Measurements from ENCODE around the gene C3orf18. TPM values are rescaled to one million over a fixed set of nuclear protein-coding genes. Genes with fewer than 3 reads are reported as not detected.

Gene C3orf18
- total RNA-seq, 1 donor from 2014 or later = 12.7 TPM

DNA sequence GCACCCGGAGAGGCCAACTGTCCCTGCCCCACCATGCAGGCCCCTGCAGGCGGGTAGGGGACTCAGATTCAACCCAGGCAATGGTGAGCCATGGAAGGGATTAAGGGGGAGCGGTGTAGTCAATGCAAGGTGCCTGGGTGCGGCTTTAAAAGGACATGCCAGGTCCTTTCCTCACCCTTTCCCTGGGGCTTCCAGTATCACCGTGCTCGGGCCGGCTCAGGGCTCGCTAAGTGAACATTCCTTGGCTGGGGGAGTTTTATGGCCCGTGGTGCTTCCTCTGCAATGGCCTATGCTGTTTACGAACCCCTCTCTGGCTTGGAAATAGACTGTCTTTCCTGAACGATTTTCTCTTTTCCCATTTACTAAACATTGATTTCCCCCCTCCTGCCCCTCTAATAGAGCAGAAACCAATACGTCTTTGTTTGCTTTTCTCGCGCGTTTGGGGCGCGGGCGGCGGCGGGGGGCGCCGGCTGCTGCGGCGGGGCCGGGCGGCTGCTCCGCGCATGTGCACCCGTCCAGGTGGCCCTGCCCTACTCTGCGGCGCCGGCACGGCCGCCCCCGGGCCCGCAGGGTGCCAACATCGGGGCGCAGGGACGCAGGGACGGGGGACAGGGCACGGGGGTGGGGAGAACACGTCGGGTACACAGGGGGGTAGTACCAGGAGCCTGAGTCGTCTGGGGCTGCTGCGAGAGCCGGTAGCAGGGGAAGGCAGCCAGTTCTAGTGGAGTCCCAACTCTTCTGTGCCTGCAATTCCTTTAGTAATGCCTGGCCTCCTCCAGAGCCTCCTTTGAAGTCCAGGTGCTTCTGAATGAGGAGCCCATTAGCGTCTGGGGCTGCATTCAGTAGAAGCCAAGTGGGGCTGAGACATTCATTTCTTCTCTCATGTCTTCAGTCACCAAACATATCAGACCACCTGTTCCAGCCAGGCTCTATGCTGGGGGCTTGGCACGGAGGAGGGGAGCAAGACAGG is 37.3 kb downstream of the C3orf18 start:
- Mint-ChIP-seq H3K36me3 (ENCODE audit: low read depth) (no peaks in the 10 kb centered on the region), H3K4me1 (peaks cover 27% of the 10 kb centered on the region), H3K4me3 (no peak overlapping the region), H3K27me3 (ENCODE audit: low read depth) (no peaks in the 10 kb centered on the region), H3K9me3 (no peaks in the 10 kb centered on the region), H3K27ac (ENCODE audit: unreplicated experiment) (peak overlapping the region; percentile 13)
- TF ChIP-seq, protein P1, sequence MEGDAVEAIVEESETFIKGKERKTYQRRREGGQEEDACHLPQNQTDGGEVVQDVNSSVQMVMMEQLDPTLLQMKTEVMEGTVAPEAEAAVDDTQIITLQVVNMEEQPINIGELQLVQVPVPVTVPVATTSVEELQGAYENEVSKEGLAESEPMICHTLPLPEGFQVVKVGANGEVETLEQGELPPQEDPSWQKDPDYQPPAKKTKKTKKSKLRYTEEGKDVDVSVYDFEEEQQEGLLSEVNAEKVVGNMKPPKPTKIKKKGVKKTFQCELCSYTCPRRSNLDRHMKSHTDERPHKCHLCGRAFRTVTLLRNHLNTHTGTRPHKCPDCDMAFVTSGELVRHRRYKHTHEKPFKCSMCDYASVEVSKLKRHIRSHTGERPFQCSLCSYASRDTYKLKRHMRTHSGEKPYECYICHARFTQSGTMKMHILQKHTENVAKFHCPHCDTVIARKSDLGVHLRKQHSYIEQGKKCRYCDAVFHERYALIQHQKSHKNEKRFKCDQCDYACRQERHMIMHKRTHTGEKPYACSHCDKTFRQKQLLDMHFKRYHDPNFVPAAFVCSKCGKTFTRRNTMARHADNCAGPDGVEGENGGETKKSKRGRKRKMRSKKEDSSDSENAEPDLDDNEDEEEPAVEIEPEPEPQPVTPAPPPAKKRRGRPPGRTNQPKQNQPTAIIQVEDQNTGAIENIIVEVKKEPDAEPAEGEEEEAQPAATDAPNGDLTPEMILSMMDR (conservative IDR thresholded peaks at IDR 0.05) = no peak
- no peak for DNase-seq (ENCODE audit: low read depth, low spot score)

DNA sequence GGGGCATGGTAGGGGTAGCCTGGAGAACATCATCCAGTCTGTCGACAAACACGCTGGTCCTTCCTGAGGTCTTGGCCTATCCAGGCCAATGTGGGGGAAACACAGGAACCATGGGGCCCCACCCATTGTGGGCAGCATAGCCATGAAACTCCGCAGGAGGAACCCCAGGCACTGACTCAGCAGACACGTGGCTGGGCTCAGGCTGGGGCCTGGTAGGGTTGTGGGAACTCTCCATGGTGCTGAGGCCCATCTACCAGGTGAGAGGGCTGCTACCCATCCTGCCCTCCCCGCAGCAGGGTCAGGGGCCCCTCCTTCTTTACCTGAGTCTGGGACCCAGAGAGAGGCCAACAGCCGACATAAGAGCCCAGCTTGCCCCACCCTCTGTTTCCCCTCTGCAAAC is 41.6 kb downstream of the C3orf18 start:
- Mint-ChIP-seq H3K4me1 (no peaks in the 10 kb centered on the region), H3K27me3 (ENCODE audit: low read depth) (peaks cover 7% of the 10 kb centered on the region), H3K27ac (ENCODE audit: unreplicated experiment) (no peak overlapping the region), H3K36me3 (ENCODE audit: low read depth) (no peaks in the 10 kb centered on the region), H3K4me3 (no peak overlapping the region), H3K9me3 (no peaks in the 10 kb centered on the region)
- TF ChIP-seq, protein P1 (conservative IDR thresholded peaks at IDR 0.05) = no peak
- DNase-seq (ENCODE audit: low read depth, low spot score) = no peak

DNA sequence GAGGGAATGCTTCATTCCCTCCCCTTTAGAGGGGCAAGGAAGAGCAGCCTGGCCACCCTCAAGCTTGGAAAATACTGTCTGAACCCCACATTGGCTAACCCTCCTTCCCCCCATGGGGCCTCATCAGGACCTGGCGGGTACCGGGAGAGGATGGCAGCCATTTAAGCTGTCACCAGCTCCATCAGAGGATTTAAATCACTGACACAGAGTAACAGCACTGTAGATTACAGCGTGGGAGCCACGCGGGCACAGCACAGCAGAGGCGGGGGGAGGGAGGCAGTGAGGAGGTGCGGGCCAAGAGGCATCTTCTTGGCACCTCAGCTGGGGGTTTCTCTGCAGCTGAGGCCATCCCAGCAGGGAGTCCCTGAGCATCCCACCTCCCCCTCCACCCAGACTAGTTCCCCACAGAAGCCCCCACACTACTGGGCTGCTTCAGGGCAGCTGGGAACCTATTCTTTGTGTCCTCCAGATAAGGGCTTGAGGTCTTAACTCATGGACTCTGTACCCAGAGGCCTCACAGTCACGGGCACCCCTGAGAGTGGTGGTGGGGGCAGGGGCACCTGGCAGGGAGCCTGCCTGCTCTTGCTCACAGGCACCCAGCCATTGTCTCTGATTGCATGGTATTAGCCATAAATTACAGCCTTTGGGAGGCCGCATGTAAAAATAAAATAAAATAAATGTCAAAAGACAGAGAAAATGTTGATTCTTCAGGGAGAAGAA is 42.2 kb downstream of the C3orf18 start:
- no peak overlapping the region for H3K27ac Mint-ChIP-seq (ENCODE audit: unreplicated experiment)
- H3K9me3 Mint-ChIP-seq = no peaks in the 10 kb centered on the region
- no peak overlapping the region for H3K4me3 Mint-ChIP-seq
- peaks cover 11% of the 10 kb centered on the region for H3K27me3 Mint-ChIP-seq (ENCODE audit: low read depth)
- DNase-seq (ENCODE audit: low read depth, low spot score) = no peak
- H3K36me3 Mint-ChIP-seq (ENCODE audit: low read depth) = no peaks in the 10 kb centered on the region
- TF ChIP-seq, protein P1 (conservative IDR thresholded peaks at IDR 0.05) = no peak
- H3K4me1 Mint-ChIP-seq = peaks cover 3% of the 10 kb centered on the region

DNA sequence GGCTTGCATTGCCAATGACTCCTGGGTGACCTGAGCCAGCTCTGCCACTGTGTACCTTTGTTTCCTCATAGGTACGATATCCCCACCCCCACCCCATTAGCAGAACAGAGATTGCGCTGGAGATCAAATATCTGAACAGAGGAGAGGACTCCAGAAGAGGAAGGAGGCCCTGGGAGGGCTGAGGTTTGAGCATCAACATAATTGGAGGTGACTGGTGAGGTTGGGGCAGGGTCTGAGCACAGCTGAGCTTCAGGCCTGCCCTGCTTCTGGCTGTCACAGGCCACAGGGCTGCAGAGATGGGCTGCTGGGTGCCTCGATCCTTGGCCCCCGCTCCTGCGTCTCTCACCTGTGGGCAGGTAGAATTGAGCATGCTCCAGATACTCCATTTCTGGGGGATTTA is 42.8 kb downstream of the C3orf18 start:
- H3K4me3 Mint-ChIP-seq = no peak overlapping the region
- H3K9me3 Mint-ChIP-seq = no peaks in the 10 kb centered on the region
- no peak overlapping the region for H3K27ac Mint-ChIP-seq (ENCODE audit: unreplicated experiment)
- H3K27me3 Mint-ChIP-seq (ENCODE audit: low read depth) = peaks cover 11% of the 10 kb centered on the region
- peaks cover 5% of the 10 kb centered on the region for H3K4me1 Mint-ChIP-seq
- TF ChIP-seq, protein P1 (conservative IDR thresholded peaks at IDR 0.05) = no peak
- DNase-seq (ENCODE audit: low read depth, low spot score) = no peak
- no peaks in the 10 kb centered on the region for H3K36me3 Mint-ChIP-seq (ENCODE audit: low read depth)

DNA sequence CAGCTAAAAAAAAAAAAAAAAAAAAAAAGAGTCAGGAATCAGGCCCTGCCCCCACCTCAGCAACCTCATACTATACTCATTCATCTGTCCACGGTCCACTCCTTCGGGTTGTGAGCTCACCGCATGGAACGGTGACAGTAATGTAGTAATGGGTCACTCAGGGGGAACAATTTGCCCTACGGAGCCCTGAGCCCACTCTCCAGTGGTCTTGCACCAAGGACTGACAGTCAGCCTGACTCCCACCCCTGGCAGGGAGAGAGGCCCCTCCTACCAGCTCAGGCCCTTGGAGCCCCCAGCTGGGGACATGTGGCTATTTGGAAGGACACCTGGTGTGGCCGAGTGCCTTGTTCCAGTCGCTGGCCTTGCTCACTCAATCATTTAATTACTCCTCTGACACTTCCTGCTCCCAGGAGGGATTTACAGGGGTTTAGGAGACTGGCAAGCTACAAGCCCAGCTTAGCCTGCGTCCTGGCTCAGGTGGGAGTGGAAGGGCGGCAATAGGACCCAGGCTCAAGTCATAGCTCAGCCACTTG is 44.2 kb downstream of the C3orf18 start:
- Mint-ChIP-seq H3K9me3 (no peaks in the 10 kb centered on the region), H3K27me3 (ENCODE audit: low read depth) (peaks cover 11% of the 10 kb centered on the region), H3K4me3 (no peak overlapping the region), H3K36me3 (ENCODE audit: low read depth) (no peaks in the 10 kb centered on the region), H3K4me1 (peaks cover 10% of the 10 kb centered on the region), H3K27ac (ENCODE audit: unreplicated experiment) (no peak overlapping the region)
- TF ChIP-seq, protein P1 (conservative IDR thresholded peaks at IDR 0.05) = no peak
- DNase-seq (ENCODE audit: low read depth, low spot score) = no peak

Data from neural crest cell (in vitro differentiated cells).